ENCODE measurements around the gene SUPT5H.

- no peak for TF ChIP-seq CBFB (IDR thresholded peaks at IDR 0.05; ENCODE audit: low read depth)
- no peak for TF ChIP-seq BMI1 (IDR thresholded peaks at IDR 0.05; ENCODE audit: borderline replicate concordance)
- TF ChIP-seq PRDM15 (CRISPR knock-in tag; IDR thresholded peaks at IDR 0.05): no peak
- no peak for TF ChIP-seq POLR2AphosphoS5 (IDR thresholded peaks at IDR 0.05; ENCODE audit: low read length)
- no peak for TF ChIP-seq CTCF (IDR thresholded peaks at IDR 0.05 in 2 of 3, conservative IDR thresholded peaks at IDR 0.05 in 1 of 3; ENCODE audit: control insufficient read depth in 2 of 3, extremely low read depth in 1 of 3, insufficient read depth in 1 of 3, low read depth in 3 of 3, low read length in 3 of 3)
Measured at GRCh38 chr19:39494661-39495060, 49.3 kb downstream of the SUPT5H start.

Data from GM12878 (cell line).